HepG2 (cell line): ENCODE results near the gene JMJD1C. TPM values are rescaled to one million over a fixed set of nuclear protein-coding genes. Genes with fewer than 3 reads are reported as not detected.

Source experiments
- ATAC-seq: fragments of 200-7000 bp; cut with Tn5 transposase; 3 replicates; pipeline ENCODE4 v1.9.1; 2020; ENCODE audit warnings: mild to moderate bottlenecking, moderate library complexity
- BruUV-seq: library from RNA; stranded (reverse); fragments of 400-500 nt; replicated peaks from 2 replicates; lab custom pipeline; 2021; lab: Mats Ljungman, UMichigan
- CTCF ChIA-PET: fragments of 300-600 bp; formaldehyde crosslinking; extraction: SDS; loops from one replicate; lab custom pipeline; 2021; ENCODE audit warnings: low total read pairs, inconsistent platforms, low intra/inter-chr PET ratio; lab: Yijun Ruan, JAX
- POLR2A ChIA-PET: fragments of 350-600 bp; sonication (Branson Sonifier 250); formaldehyde crosslinking; loops from one replicate; lab custom pipeline; 2020; ENCODE audit warnings: antibody characterized with exemption, inconsistent platforms; lab: Yijun Ruan, JAX
- DNase-seq: peaks from one replicate; pipeline ENCODE4 v3.0.0-alpha.2; 2015; ENCODE audit warnings: low spot score
- FAIRE-seq: peaks from 3 replicates; lab custom pipeline; 2011; peaks lifted over from hg19 to GRCh38; lab: Jason Lieb, UNC
- H2AFZ ChIP-seq: one replicate; pipeline ENCODE4 v1.6.1; 2011; ENCODE audit warnings: low read length, inconsistent platforms
- H3K27ac ChIP-seq: fragments of 300-600 bp; 3 replicates; pipeline ENCODE4 v1.8.0; 2011; ENCODE audit warnings: mixed run types, mild to moderate bottlenecking, mixed read lengths, low read length, inconsistent platforms; ENCODE audit not compliant: insufficient read depth; ENCODE audit errors: extremely low read length
- H3K27me3 ChIP-seq, 2 experiments: fragments of 200-600 bp in 1 of 2; 2 replicates in 1 of 2; 3 replicates in 1 of 2; pipeline versions ENCODE4 v1.6.0 to v1.8.0; 2011; ENCODE audit warnings: low read length in 2 of 2, mild to moderate bottlenecking in 2 of 2, moderate library complexity in 2 of 2, inconsistent platforms in 1 of 2; ENCODE audit not compliant: insufficient read depth in 2 of 2, control insufficient read depth in 1 of 2
- H3K36me3 ChIP-seq, 2 experiments: fragments of 200-600 bp in 1 of 2; replicated peaks in 1 of 2; 2 replicates in 1 of 2; 3 replicates in 1 of 2; pipeline versions ENCODE4 v1.5.1 to v1.8.0; 2011; ENCODE audit warnings: low read length in 2 of 2, inconsistent platforms in 1 of 2; ENCODE audit not compliant: insufficient read depth in 2 of 2, control insufficient read depth in 1 of 2
- H3K4me1 ChIP-seq: 2 replicates; pipeline ENCODE4 v1.5.1; 2012; ENCODE audit warnings: low read length, inconsistent platforms; ENCODE audit not compliant: insufficient read depth
- H3K4me2 ChIP-seq: 2 replicates; pipeline ENCODE4 v1.6.0; 2011; ENCODE audit warnings: low read depth, low read length, inconsistent platforms
- H3K4me3 ChIP-seq, 3 experiments: fragments of 200-600 bp in 1 of 3; sonication (generic), shearing (Covaris generic) in 1 of 3; replicated peaks in 1 of 3; 2 replicates each; pipeline ENCODE4 v1.5.1; 2011 to 2016; ENCODE audit warnings: low read length in 3 of 3, inconsistent platforms in 2 of 3, low read depth in 2 of 3, mild to moderate bottlenecking in 2 of 3, control low read depth in 1 of 3, mixed read lengths in 1 of 3; ENCODE audit not compliant: insufficient read depth in 1 of 3
- H3K79me2 ChIP-seq: one replicate; pipeline ENCODE4 v1.6.1; 2011; ENCODE audit warnings: low read length, inconsistent platforms; ENCODE audit not compliant: insufficient read depth
- H3K9ac ChIP-seq: 2 replicates; pipeline ENCODE4 v1.6.0; 2011; ENCODE audit warnings: mild to moderate bottlenecking, low read depth, low read length, inconsistent platforms; ENCODE audit not compliant: insufficient read depth
- H3K9me3 ChIP-seq: 2 replicates; pipeline ENCODE4 v1.5.1; 2012; ENCODE audit warnings: mild to moderate bottlenecking, low read length
- H4K20me1 ChIP-seq: 2 replicates; pipeline ENCODE4 v1.6.0; 2011; ENCODE audit warnings: inconsistent platforms, mild to moderate bottlenecking, low read length, moderate library complexity; ENCODE audit not compliant: insufficient read depth
- ARID3A ChIP-seq: IDR thresholded peaks from 2 replicates; pipeline ENCODE4 v1.6.1; 2012; ENCODE audit warnings: low read depth, low read length, improper control_type of control experiment
- CENPBD1 ChIP-seq: sonication (generic); formaldehyde crosslinking; IDR thresholded peaks from 2 replicates; pipeline ENCODE4 v1.8.0; 2022; ENCODE audit warnings: missing genetic modification reagents, low read depth, mild to moderate bottlenecking, borderline replicate concordance
- FOXP1 ChIP-seq, 2 experiments: fragments of 450-650 bp in 1 of 2; IDR thresholded peaks; 2 replicates each; pipeline ENCODE4 v1.6.1; 2017 to 2018; ENCODE audit warnings: antibody characterized with exemption in 1 of 2
- GMEB1 ChIP-seq: sonication (generic); formaldehyde crosslinking; IDR thresholded peaks from 2 replicates; pipeline ENCODE4 v1.5.1; 2020; ENCODE audit warnings: missing genetic modification reagents, mild to moderate bottlenecking, borderline replicate concordance
- KAT2B ChIP-seq: fragments of 150-350 bp; IDR thresholded peaks from 2 replicates; pipeline ENCODE4 v1.6.1; 2014; ENCODE audit warnings: low read depth, low read length, borderline replicate concordance
- MLXIP ChIP-seq: sonication (generic); formaldehyde crosslinking; IDR thresholded peaks from 2 replicates; pipeline ENCODE4 v1.9.0; 2021; ENCODE audit warnings: missing genetic modification reagents, borderline replicate concordance
- RAD21 ChIP-seq: fragments of 450-650 bp; formaldehyde crosslinking; IDR thresholded peaks from 2 replicates; pipeline ENCODE4 v1.5.0; 2020; ENCODE audit warnings: mild to moderate bottlenecking
- RORA ChIP-seq: sonication (generic); formaldehyde crosslinking; IDR thresholded peaks from 2 replicates; pipeline ENCODE4 v1.5.0; 2020; ENCODE audit warnings: mild to moderate bottlenecking, missing genetic modification reagents, moderate library complexity
- TP53 ChIP-seq: sonication (generic); formaldehyde crosslinking; conservative IDR thresholded peaks from 2 replicates; pipeline ENCODE4 v1.4.0; 2020; ENCODE audit warnings: missing genetic modification reagents
- ZBTB20 ChIP-seq: sonication (generic); formaldehyde crosslinking; IDR thresholded peaks from 2 replicates; pipeline ENCODE4 v1.8.1; 2023; ENCODE audit warnings: missing genetic modification reagents, low read depth, mild to moderate bottlenecking, borderline replicate concordance
- ZBTB33 ChIP-seq: sonication (generic); formaldehyde crosslinking; IDR thresholded peaks from 2 replicates; pipeline ENCODE4 v1.4.0; 2020; ENCODE audit warnings: missing genetic modification reagents
- ZNF136 ChIP-seq: sonication (generic); formaldehyde crosslinking; IDR thresholded peaks from 2 replicates; pipeline ENCODE4 v1.8.1; 2022; ENCODE audit warnings: low read depth, mild to moderate bottlenecking, moderate library complexity, missing genetic modification reagents
- ZNF547 ChIP-seq: sonication (generic); formaldehyde crosslinking; IDR thresholded peaks from 2 replicates; pipeline ENCODE4 v1.5.1; 2020; ENCODE audit warnings: mild to moderate bottlenecking, missing genetic modification reagents
- WGBS: methylation state at CpG from one replicate; pipeline ENCODE4 v1.1.6; 2017; ENCODE audit warnings: low lambda C conversion rate; 5-methylcytosine and 5-hydroxymethylcytosine counted together
- in situ Hi-C: cut with HindIII; loops from 2 replicates; pipeline ENCODE4 v1.10.0; 2017; ENCODE audit warnings: low pct_unique_long_range_greater_than_20kb; ENCODE audit not compliant: extremely low pct_ligation_motif_present
- intact Hi-C: fragments of 100-400 bp; cut with micrococcal nuclease; formaldehyde crosslinking; loops from one replicate; pipeline ENCODE4 v1.10.0; 2022; ENCODE audit not compliant: unreplicated experiment
- polyA plus RNA-seq, 8 experiments: library from polyadenylated mRNA; depleted of rRNA in 3 of 8; stranded (reverse) in 7 of 8; unstranded in 1 of 8; fragments of >200 nt; fragmentation: Illumina TruSeq in 4 of 8; extraction: Trizol in 4 of 8; gene quantifications; 2 replicates each; pipeline versions ENCODE4 v1.2.1 to v1.2.3, GENCODE V29; 2011 to 2016; ENCODE audit warnings: low read depth in 4 of 8, missing spikeins in 1 of 8, mixed read lengths in 1 of 8; ENCODE audit not compliant: insufficient read depth in 1 of 8
- total RNA-seq, 5 experiments: library from RNA; depleted of rRNA; stranded (reverse); fragments of >200 nt; fragmentation: Illumina TruSeq; extraction: Trizol; gene quantifications; 2 replicates each; pipeline ENCODE4 v1.2.3, GENCODE V29; 2016; ENCODE audit warnings: low read depth in 1 of 5

JMJD1C gene
- total and polyA plus RNA-seq, 2 of the 13 experiments (the other 11 are each of a cell fraction or from before 2014, with no cell fraction given) = 42.3 to 42.7 TPM

GRCh38 chr10:63246356-63246755, 219.4 kb downstream of the JMJD1C start (continued):
- no peak for TF ChIP-seq MLXIP (CRISPR knock-in tag)
- TF ChIP-seq CENPBD1 = no peak
- no peak for TF ChIP-seq FOXP1 (IDR thresholded peaks at IDR 0.05)
- no peak for TF ChIP-seq FOXP1 (CRISPR knock-in tag; IDR thresholded peaks at IDR 0.05)
- TF ChIP-seq GMEB1 = no peak
- no peak for TF ChIP-seq ZNF136 (CRISPR knock-in tag)
- TF ChIP-seq, all 625 proteins: peak for 0

GRCh38 chr10:63241841-63242281, 223.9 kb downstream of the JMJD1C start:
- ATAC-seq (no peak), FAIRE-seq (no peak), DNase-seq (no peak)
- H3K9me3 ChIP-seq = no peaks in the 10 kb centered on the region
- H2AFZ ChIP-seq = no peak overlapping the region
- H3K4me3 ChIP-seq = no peak overlapping the region
- no peaks in the 10 kb centered on the region for H3K27me3 ChIP-seq
- peaks cover 0 to 16% of the 10 kb centered on the region in 2 experiments; a peak in 3 of 5 replicates for H3K36me3 ChIP-seq
- WGBS = 94% methylated on average over 2 of the region's 2 CpGs
- ChIA-PET POLR2A (no interaction called here), CTCF (no interaction called here)
- intact Hi-C loops = no loop called here
- no peak overlapping the region for H3K9ac ChIP-seq
- BruUV-seq = no TSS peak
- no peak overlapping the region for H3K27ac ChIP-seq
- H4K20me1 ChIP-seq = peaks cover 81% of the 10 kb centered on the region
- peaks cover 92% of the 10 kb centered on the region for H3K79me2 ChIP-seq
- in situ Hi-C loops = no loop called here
- no peak overlapping the region for H3K4me2 ChIP-seq
- 0 out of 2 replicates have a peak, but pooled peaks cover 5% of the 10 kb centered on the region for H3K4me1 ChIP-seq
- TF ChIP-seq KAT2B (no peak), ZNF547 (CRISPR knock-in tag) (no peak), RAD21 (CRISPR knock-in tag) (no peak), ZBTB20 (CRISPR knock-in tag) (no peak), ZBTB33 (CRISPR knock-in tag) (no peak), RORA (CRISPR knock-in tag) (no peak), ARID3A (no peak), TP53 (CRISPR knock-in tag) (no peak)
